Gastroesophageal sphincter (tissue), 3 donors: ENCODE results near the gene CDH22.

ENCODE experiments used
- EP300 ChIP-seq: sonication (generic); formaldehyde crosslinking; IDR thresholded peaks from one replicate; pipeline ENCODE4 v1.6.1; 2017; ENCODE audit warnings: antibody characterized with exemption, mild to moderate bottlenecking
- POLR2A ChIP-seq, 2 donors: fragments of 450-650 bp; IDR thresholded peaks; one replicate each; pipeline ENCODE4 v1.6.1; 2017; ENCODE audit warnings: antibody characterized with exemption in 2 of 2, mild to moderate bottlenecking in 2 of 2, moderate library complexity in 1 of 2
- TF ChIP-seq, protein P1 (sequence below), 4 experiments: fragments of 200-600 bp in 2 of 4; fragments of 450-650 bp in 2 of 4; sonication (generic) in 1 of 4; IDR thresholded peaks; one replicate each; pipeline ENCODE4 v1.5.1; 2017 to 2019; ENCODE audit warnings: antibody characterized with exemption in 4 of 4, mild to moderate bottlenecking in 2 of 4, moderate library complexity in 2 of 4

DNA sequence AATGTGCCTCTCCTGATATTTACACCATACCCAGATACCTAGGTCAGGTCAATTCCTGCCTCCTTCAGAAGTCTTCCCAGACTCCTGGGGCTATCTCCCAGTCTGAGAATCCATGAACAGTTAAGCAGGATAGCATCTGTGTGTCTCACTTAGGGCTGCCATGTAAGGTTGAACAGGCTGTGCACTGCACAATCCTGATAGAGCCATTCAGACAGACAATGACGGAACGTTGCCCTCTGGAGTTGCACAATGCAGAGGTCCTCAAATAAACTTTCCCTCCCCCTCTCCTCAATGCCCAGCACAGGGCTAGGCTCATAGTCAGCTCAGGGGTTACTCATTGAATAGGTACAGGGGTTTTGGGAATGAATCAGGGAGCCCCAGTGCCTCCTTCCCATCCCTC lies 100.5 kb downstream of the CDH22 start:
- TF ChIP-seq POLR2A (IDR thresholded peaks at IDR 0.05) (no peak), EP300 (no peak)
- TF ChIP-seq, protein P1, sequence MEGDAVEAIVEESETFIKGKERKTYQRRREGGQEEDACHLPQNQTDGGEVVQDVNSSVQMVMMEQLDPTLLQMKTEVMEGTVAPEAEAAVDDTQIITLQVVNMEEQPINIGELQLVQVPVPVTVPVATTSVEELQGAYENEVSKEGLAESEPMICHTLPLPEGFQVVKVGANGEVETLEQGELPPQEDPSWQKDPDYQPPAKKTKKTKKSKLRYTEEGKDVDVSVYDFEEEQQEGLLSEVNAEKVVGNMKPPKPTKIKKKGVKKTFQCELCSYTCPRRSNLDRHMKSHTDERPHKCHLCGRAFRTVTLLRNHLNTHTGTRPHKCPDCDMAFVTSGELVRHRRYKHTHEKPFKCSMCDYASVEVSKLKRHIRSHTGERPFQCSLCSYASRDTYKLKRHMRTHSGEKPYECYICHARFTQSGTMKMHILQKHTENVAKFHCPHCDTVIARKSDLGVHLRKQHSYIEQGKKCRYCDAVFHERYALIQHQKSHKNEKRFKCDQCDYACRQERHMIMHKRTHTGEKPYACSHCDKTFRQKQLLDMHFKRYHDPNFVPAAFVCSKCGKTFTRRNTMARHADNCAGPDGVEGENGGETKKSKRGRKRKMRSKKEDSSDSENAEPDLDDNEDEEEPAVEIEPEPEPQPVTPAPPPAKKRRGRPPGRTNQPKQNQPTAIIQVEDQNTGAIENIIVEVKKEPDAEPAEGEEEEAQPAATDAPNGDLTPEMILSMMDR (IDR thresholded peaks at IDR 0.05): no peak
